Measurements from ENCODE around the gene SPAG8. TPM values are rescaled to one million over a fixed set of nuclear protein-coding genes. Genes with fewer than 3 reads are reported as not detected.

The SPAG8 gene
- total RNA-seq, 8 experiments from 2014 or later, result 0.31 to 21.9 (median 2.4) TPM

- Histone ChIP-seq H3K4me3 (no peak overlapping the region), H3K4me1 (replicated peaks in 1 of 2) (no peaks in the 10 kb centered on the region), H3K27ac (no peak overlapping the region)
- WGBS, 10 experiments, result 5 to 89% (median 80%) methylated on average over 1 to 4 of the region's 4 CpGs; no CpG with 5 or more reads in 3 of the 10 experiments
- peak in 3 of 8 experiments; percentile 72 to 75 (median 75) for ATAC-seq (replicated peaks in 6 of 8)
- in situ Hi-C loops (cut with MboI; ENCODE audit: low pct_unique_long_range_greater_than_20kb in 2 of 9, low sequenced_read_pairs in 9 of 9, unreplicated experiment in 9 of 9), result no loop called here
Measured at GRCh38 chr9:35847792-35848572, 35.9 kb upstream of the SPAG8 start.

GRCh38 chr9:35845824-35846771, 34.0 kb upstream of the SPAG8 start:
- no peak overlapping the region for H3K4me3 ChIP-seq
- no peak for ATAC-seq (replicated peaks in 6 of 8)
- in situ Hi-C loops (cut with MboI; ENCODE audit: low pct_unique_long_range_greater_than_20kb in 2 of 9, low sequenced_read_pairs in 9 of 9, unreplicated experiment in 9 of 9), result no loop called here
- 66 to 100% (median 100%) methylated on average over 1 to 10 of the region's 53 CpGs; no CpG with 5 or more reads in 5 of the 10 experiments for WGBS, 10 experiments
- H3K4me1 ChIP-seq (replicated peaks in 1 of 2), result no peaks in the 10 kb centered on the region
- no peak overlapping the region for H3K27ac ChIP-seq

- Histone ChIP-seq H3K4me3 (no peak overlapping the region), H3K27ac (no peak overlapping the region), H3K4me1 (replicated peaks in 1 of 2) (no peaks in the 10 kb centered on the region)
- 4 to 81% (median 65%) methylated on average over 1 to 7 of the region's 7 CpGs for WGBS, 10 experiments
- in situ Hi-C loops (cut with MboI; ENCODE audit: low pct_unique_long_range_greater_than_20kb in 2 of 9, low sequenced_read_pairs in 9 of 9, unreplicated experiment in 9 of 9), result no loop called here
- ATAC-seq (replicated peaks in 6 of 8), result peak in 3 of 8 experiments; percentile 24 to 66 (median 43)
Measured at GRCh38 chr9:35844628-35845270, 32.7 kb upstream of the SPAG8 start.

GRCh38 chr9:35842795-35843194, 30.7 kb upstream of the SPAG8 start:
- WGBS, 10 experiments, result 66 to 100% (median 87%) methylated on average over 1 to 3 of the region's 3 CpGs; no CpG with 5 or more reads in 1 of the 10 experiments
- in situ Hi-C loops (cut with MboI; ENCODE audit: low pct_unique_long_range_greater_than_20kb in 2 of 9, low sequenced_read_pairs in 9 of 9, unreplicated experiment in 9 of 9), result no loop called here
- no peak overlapping the region for H3K4me3 ChIP-seq
- H3K27ac ChIP-seq, result no peak overlapping the region
- no peaks in the 10 kb centered on the region for H3K4me1 ChIP-seq (replicated peaks in 1 of 2)
- no peak for ATAC-seq (replicated peaks in 6 of 8)

GRCh38 chr9:35842020-35842745, 30.1 kb upstream of the SPAG8 start:
- Histone ChIP-seq H3K4me1 (replicated peaks in 1 of 2) (no peaks in the 10 kb centered on the region), H3K4me3 (no peak overlapping the region), H3K27ac (no peak overlapping the region)
- 60 to 100% (median 95%) methylated on average over 1 to 6 of the region's 17 CpGs; no CpG with 5 or more reads in 5 of the 10 experiments for WGBS, 10 experiments
- in situ Hi-C loops (cut with MboI; ENCODE audit: low pct_unique_long_range_greater_than_20kb in 2 of 9, low sequenced_read_pairs in 9 of 9, unreplicated experiment in 9 of 9), result no loop called here
- no peak for ATAC-seq (replicated peaks in 6 of 8)

GRCh38 chr9:35841645-35841900, 29.5 kb upstream of the SPAG8 start:
- H3K4me1 ChIP-seq (replicated peaks in 1 of 2), result no peaks in the 10 kb centered on the region
- no peak overlapping the region for H3K27ac ChIP-seq
- in situ Hi-C loops (cut with MboI; ENCODE audit: low pct_unique_long_range_greater_than_20kb in 2 of 9, low sequenced_read_pairs in 9 of 9, unreplicated experiment in 9 of 9), result no loop called here
- 89% methylated on average over 3 of the region's 5 CpGs; no CpG with 5 or more reads in 9 of the 10 experiments for WGBS, 10 experiments
- ATAC-seq (replicated peaks in 6 of 8), result no peak
- no peak overlapping the region for H3K4me3 ChIP-seq

- H3K4me1 ChIP-seq (replicated peaks in 1 of 2), result no peaks in the 10 kb centered on the region
- H3K27ac ChIP-seq, result no peak overlapping the region
- no peak for ATAC-seq (replicated peaks in 6 of 8)
- no peak overlapping the region for H3K4me3 ChIP-seq
- in situ Hi-C loops (cut with MboI; ENCODE audit: low pct_unique_long_range_greater_than_20kb in 2 of 9, low sequenced_read_pairs in 9 of 9, unreplicated experiment in 9 of 9), result no loop called here
- 80 to 96% (median 94%) methylated on average over 1 to 5 of the region's 15 CpGs; no CpG with 5 or more reads in 6 of the 10 experiments for WGBS, 10 experiments
Measured at GRCh38 chr9:35840881-35841644, 29.0 kb upstream of the SPAG8 start.

GRCh38 chr9:35839926-35840325, 27.9 kb upstream of the SPAG8 start:
- ATAC-seq (replicated peaks in 6 of 8), result no peak
- H3K27ac ChIP-seq, result no peak overlapping the region
- 80 to 100% (median 91%) methylated on average over 1 to 5 of the region's 5 CpGs; no CpG with 5 or more reads in 6 of the 10 experiments for WGBS, 10 experiments
- H3K4me1 ChIP-seq (replicated peaks in 1 of 2), result no peaks in the 10 kb centered on the region
- in situ Hi-C loops (cut with MboI; ENCODE audit: low pct_unique_long_range_greater_than_20kb in 2 of 9, low sequenced_read_pairs in 9 of 9, unreplicated experiment in 9 of 9), result no loop called here
- no peak overlapping the region for H3K4me3 ChIP-seq

- Histone ChIP-seq H3K4me3 (no peak overlapping the region), H3K4me1 (replicated peaks in 1 of 2) (no peaks in the 10 kb centered on the region), H3K27ac (no peak overlapping the region)
- in situ Hi-C loops (cut with MboI; ENCODE audit: low pct_unique_long_range_greater_than_20kb in 2 of 9, low sequenced_read_pairs in 9 of 9, unreplicated experiment in 9 of 9), result no loop called here
- no peak for ATAC-seq (replicated peaks in 6 of 8)
- WGBS, 10 experiments, result 82 to 100% (median 96%) methylated on average over 1 to 5 of the region's 5 CpGs; no CpG with 5 or more reads in 7 of the 10 experiments
Measured at GRCh38 chr9:35836595-35836994, 24.5 kb upstream of the SPAG8 start.

GRCh38 chr9:35835766-35836165, 23.7 kb upstream of the SPAG8 start:
- WGBS, 10 experiments, result 72 to 100% (median 86%) methylated on average over 1 to 2 of the region's 2 CpGs; no CpG with 5 or more reads in 5 of the 10 experiments
- peaks cover 3 to 6% of the 10 kb centered on the region in 2 donors for H3K4me1 ChIP-seq (replicated peaks in 1 of 2)
- in situ Hi-C loops (cut with MboI; ENCODE audit: low pct_unique_long_range_greater_than_20kb in 2 of 9, low sequenced_read_pairs in 9 of 9, unreplicated experiment in 9 of 9), result no loop called here
- no peak overlapping the region for H3K4me3 ChIP-seq
- no peak for ATAC-seq (replicated peaks in 6 of 8)
- no peak overlapping the region for H3K27ac ChIP-seq

GRCh38 chr9:35835216-35835632, 23.2 kb upstream of the SPAG8 start:
- Histone ChIP-seq H3K27ac (no peak overlapping the region), H3K4me1 (replicated peaks in 1 of 2) (peaks cover 9 to 10% of the 10 kb centered on the region in 2 donors), H3K4me3 (no peak overlapping the region)
- WGBS, 10 experiments, result 80% methylated on average over 1 to 2 of the region's 3 CpGs; no CpG with 5 or more reads in 8 of the 10 experiments
- ATAC-seq (replicated peaks in 6 of 8), result peak in 3 of 8 experiments; percentile 76 to 98 (median 93)
- in situ Hi-C loops (cut with MboI; ENCODE audit: low pct_unique_long_range_greater_than_20kb in 2 of 9, low sequenced_read_pairs in 9 of 9, unreplicated experiment in 9 of 9), result no loop called here
